ENCODE measurements around the gene CCL3. TPM values are rescaled to one million over a fixed set of nuclear protein-coding genes. Genes with fewer than 3 reads are reported as not detected.
"Not testable (repeated sequence)": the region's sequence is repeated elsewhere in the genome, so short reads cannot be mapped to it uniquely, and the experiment has no call there.

Gene CCL3
- total RNA-seq, 4 donors from 2014 or later: 0.68 to 1.7 TPM; not detected in 2

DNA sequence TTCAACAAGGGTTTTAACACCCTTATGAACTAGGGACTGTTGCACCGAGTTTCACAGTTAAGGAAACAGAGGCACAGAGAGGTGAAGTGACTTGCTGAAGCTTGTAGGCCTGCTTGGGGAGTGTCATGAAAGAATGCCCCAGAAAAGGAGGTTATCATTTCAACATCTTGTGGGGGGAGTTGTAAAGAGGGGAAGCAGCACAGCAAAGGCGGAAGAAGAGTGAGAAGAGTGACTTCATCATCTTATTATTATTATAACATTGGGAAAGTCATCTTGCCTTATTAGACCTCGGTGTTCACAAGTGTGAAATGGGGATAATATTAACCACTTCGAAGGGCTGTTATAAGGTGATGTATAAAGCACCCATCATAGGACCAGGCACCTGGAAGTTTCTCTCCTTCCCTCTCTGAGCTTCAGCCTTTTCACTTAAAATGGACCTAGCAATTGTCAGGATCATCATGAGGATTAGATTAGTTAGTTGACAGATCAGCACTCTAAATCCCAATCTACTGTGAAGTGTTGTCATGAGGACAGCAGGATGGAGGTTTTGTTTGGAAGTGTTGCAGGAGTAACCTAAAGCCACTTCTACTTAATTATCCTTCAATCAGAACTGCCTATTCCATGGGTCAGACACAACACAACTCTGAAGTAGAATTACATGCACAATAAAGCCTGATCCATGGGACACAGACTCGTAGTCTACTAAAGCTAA lies 16.0 kb upstream of the CCL3 start:
- TF ChIP-seq, protein P1, sequence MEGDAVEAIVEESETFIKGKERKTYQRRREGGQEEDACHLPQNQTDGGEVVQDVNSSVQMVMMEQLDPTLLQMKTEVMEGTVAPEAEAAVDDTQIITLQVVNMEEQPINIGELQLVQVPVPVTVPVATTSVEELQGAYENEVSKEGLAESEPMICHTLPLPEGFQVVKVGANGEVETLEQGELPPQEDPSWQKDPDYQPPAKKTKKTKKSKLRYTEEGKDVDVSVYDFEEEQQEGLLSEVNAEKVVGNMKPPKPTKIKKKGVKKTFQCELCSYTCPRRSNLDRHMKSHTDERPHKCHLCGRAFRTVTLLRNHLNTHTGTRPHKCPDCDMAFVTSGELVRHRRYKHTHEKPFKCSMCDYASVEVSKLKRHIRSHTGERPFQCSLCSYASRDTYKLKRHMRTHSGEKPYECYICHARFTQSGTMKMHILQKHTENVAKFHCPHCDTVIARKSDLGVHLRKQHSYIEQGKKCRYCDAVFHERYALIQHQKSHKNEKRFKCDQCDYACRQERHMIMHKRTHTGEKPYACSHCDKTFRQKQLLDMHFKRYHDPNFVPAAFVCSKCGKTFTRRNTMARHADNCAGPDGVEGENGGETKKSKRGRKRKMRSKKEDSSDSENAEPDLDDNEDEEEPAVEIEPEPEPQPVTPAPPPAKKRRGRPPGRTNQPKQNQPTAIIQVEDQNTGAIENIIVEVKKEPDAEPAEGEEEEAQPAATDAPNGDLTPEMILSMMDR (IDR thresholded peaks at IDR 0.05 in 4 of 5, conservative IDR thresholded peaks at IDR 0.05 in 1 of 5): no peak
- no peak for TF ChIP-seq POLR2A (IDR thresholded peaks at IDR 0.05)
- Histone ChIP-seq H3K27ac (no peak overlapping the region), H3K4me1 (no peaks in the 10 kb centered on the region), H3K36me3 (no peaks in the 10 kb centered on the region), H3K9me3 (no peaks in the 10 kb centered on the region), H3K27me3 (no peaks in the 10 kb centered on the region), H3K4me3 (no peak overlapping the region)
- in situ Hi-C loops (cut with MboI; ENCODE audit: low sequenced_read_pairs in 4 of 4): no loop called here
- ATAC-seq: no peak
- no peak for DNase-seq
- intact Hi-C loops (cut with DNase I; ENCODE audit: low total_unique reads): no loop called here

DNA sequence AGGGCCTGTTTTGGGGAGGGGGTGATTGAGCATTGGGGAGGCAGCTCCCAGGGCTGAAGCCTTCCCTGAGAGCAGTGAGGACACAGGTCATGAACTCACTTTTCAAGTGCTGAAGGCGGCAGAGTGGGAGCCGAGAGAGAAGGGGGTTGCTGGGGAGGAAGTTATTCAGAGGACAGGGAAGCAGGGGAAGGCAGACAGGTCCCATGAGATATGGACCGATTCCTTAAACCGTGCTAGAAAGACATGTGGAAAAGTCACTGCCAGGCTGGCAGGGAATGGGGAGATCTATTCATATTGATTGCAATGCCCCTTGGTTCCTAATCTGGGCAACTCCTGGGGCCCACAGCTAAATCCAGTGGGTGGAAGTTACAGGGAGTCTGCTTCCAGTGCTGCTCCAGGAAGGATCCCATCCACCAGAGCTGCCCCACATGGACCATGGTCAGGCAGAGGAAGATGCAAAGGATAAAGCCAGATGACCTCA lies 14.8 kb upstream of the CCL3 start:
- no peak for DNase-seq
- in situ Hi-C loops (cut with MboI; ENCODE audit: low sequenced_read_pairs in 4 of 4): no loop called here
- no peaks in the 10 kb centered on the region for H3K4me1 ChIP-seq
- H3K4me3 ChIP-seq: no peak overlapping the region
- no peak overlapping the region for H3K27ac ChIP-seq
- ATAC-seq: no peak
- no peaks in the 10 kb centered on the region for H3K36me3 ChIP-seq
- intact Hi-C loops (cut with DNase I; ENCODE audit: low total_unique reads): no loop called here
- no peaks in the 10 kb centered on the region for H3K9me3 ChIP-seq
- TF ChIP-seq POLR2A (IDR thresholded peaks at IDR 0.05): no peak
- TF ChIP-seq, protein P1 (IDR thresholded peaks at IDR 0.05 in 4 of 5, conservative IDR thresholded peaks at IDR 0.05 in 1 of 5): no peak
- H3K27me3 ChIP-seq: no peaks in the 10 kb centered on the region

DNA sequence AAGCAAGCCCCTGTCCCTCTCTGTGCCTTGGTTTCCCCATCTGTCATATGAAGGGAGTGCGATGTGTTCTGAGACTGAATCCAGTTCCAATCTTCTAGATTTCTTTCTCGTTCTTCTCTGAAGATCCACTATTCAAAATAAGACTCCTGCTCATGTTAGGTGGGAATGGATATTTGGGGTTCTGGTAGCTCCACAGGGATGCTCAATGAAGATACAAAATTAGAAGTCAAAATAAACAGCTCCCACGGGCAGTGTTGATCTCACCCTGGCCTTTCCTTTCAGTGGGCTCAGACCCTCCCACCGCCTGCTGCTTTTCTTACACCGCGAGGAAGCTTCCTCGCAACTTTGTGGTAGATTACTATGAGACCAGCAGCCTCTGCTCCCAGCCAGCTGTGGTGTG lies 14.3 kb upstream of the CCL3 start:
- H3K36me3 ChIP-seq; DNase-seq; in situ Hi-C loops (cut with MboI; ENCODE audit: low sequenced_read_pairs in 4 of 4); H3K9me3 ChIP-seq; H3K27ac ChIP-seq; H3K4me1 ChIP-seq; H3K27me3 ChIP-seq; H3K4me3 ChIP-seq; intact Hi-C loops (cut with DNase I; ENCODE audit: low total_unique reads); ATAC-seq: not testable (repeated sequence)

DNA sequence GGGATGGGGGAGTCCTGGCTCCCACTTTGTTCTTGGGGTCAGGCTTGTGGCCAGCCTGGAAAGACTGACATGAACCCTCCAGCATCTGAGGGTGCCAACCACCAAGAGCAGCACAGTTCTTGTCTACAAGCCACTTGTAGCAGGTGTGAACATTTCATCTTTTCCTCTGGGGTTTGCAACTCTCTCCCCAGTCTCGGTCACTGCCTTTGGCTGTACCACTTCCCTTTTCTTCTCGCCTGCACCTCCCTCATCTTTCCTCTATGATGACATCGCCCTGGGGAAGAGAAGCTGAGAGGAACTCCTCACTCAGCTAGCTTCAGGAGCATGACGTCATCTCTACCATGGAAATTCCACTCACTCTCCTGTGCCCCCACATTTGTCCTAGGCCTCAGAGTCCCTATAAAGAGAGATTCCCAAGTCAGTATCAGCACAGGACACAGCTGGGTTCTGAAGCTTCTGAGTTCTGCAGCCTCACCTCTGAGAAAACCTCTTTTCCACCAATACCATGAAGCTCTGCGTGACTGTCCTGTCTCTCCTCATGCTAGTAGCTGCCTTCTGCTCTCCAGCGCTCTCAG lies 13.5 kb upstream of the CCL3 start, which contains the start of gene CCL4:
Gene CCL4, plus strand, starts transcription at position 427 of the 575 bp plus-strand sequence. Its CDS starts 79 bp downstream, at position 506.
- in situ Hi-C loops (cut with MboI; ENCODE audit: low sequenced_read_pairs in 4 of 4); H3K27me3 ChIP-seq; H3K4me3 ChIP-seq; intact Hi-C loops (cut with DNase I; ENCODE audit: low total_unique reads); DNase-seq; H3K4me1 ChIP-seq; H3K27ac ChIP-seq; H3K9me3 ChIP-seq; H3K36me3 ChIP-seq; ATAC-seq: not testable (repeated sequence)

DNA sequence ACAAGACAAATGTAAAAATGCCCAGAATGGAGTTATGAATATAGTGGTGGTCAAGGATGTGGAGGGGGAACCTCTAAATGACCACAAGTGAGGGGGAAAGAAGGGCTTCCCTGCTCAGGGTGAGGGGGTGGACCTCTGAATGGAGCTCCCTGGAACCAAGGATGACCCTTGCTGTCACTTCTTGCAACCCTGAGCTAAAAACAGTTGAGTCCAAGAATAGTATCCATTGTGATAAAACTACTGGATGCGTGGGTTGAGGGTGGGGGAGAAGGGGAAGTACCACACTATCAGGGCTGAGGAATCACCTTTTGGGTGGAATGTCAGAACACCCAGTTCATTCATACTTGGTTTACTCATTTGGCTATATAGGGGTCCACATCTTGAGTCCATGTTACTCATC lies 9.1 kb upstream of the CCL3 start:
- H3K4me3 ChIP-seq; DNase-seq; H3K27ac ChIP-seq; H3K9me3 ChIP-seq; ATAC-seq; in situ Hi-C loops (cut with MboI; ENCODE audit: low sequenced_read_pairs in 4 of 4); intact Hi-C loops (cut with DNase I; ENCODE audit: low total_unique reads); H3K27me3 ChIP-seq; H3K36me3 ChIP-seq; H3K4me1 ChIP-seq: not testable (repeated sequence)

DNA sequence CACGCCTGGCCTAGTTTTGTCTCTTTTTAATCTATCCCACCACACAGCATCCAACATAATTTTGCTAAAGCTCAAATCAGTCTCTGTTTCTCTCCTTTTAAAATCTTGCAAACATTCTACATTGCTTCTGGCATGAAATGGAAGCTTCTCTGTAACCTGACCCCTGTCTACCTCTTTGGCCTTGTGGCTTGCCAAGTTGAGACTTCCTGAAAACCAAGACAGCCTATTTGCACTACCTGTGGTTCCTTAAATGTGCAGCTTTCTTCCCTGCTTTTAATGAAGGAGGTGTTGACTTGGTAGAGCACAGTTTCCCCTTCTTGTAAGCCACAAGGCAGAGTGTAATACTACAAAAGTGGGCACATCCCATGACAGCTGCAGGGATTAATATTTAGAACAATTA lies 6.0 kb upstream of the CCL3 start:
- Histone ChIP-seq H3K27ac (no peak overlapping the region), H3K9me3 (no peaks in the 10 kb centered on the region), H3K36me3 (no peaks in the 10 kb centered on the region), H3K27me3 (no peaks in the 10 kb centered on the region), H3K4me3 (no peak overlapping the region), H3K4me1 (no peaks in the 10 kb centered on the region)
- intact Hi-C loops (cut with DNase I; ENCODE audit: low total_unique reads) (no loop called here), in situ Hi-C loops (cut with MboI; ENCODE audit: low sequenced_read_pairs in 4 of 4) (no loop called here)
- TF ChIP-seq POLR2A (IDR thresholded peaks at IDR 0.05): no peak
- TF ChIP-seq, protein P1 (IDR thresholded peaks at IDR 0.05 in 4 of 5, conservative IDR thresholded peaks at IDR 0.05 in 1 of 5): no peak
- no peak for DNase-seq
- ATAC-seq: no peak
